ENCODE data around the gene SRD5A1.

Gene SRD5A1

DNA sequence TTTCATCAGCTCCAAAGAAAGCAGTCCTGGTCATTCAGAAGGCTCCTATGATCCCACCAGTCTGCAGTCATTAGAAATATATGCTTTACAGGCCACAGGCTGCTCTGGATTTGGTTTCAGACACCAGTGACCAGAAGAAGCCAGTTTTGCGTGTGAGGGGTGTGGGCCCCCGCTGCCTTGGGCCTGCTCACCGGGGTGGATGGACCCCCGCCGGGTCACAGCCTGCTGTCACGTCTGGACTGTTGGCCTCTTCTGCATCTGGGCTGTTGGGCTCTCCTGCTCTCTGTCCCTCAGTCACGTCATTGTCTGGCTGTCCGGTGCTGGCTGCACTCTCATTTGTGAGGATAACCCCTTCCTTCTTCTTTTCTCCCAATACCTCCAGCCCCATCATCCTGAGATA lies 33.5 kb upstream of the SRD5A1 start:
- Histone ChIP-seq H3K27me3 (ENCODE audit: insufficient read depth, poor library complexity, severe bottlenecking) (no peaks in the 10 kb centered on the region), H3K27ac (replicated peaks) (no peak overlapping the region), H3K4me3 (replicated peaks; ENCODE audit: insufficient read depth, low read length) (no peak overlapping the region)
- DNase-seq (ENCODE audit: low read depth in 1 of 2, low spot score in 1 of 2): no peak
- TF ChIP-seq, protein P1, sequence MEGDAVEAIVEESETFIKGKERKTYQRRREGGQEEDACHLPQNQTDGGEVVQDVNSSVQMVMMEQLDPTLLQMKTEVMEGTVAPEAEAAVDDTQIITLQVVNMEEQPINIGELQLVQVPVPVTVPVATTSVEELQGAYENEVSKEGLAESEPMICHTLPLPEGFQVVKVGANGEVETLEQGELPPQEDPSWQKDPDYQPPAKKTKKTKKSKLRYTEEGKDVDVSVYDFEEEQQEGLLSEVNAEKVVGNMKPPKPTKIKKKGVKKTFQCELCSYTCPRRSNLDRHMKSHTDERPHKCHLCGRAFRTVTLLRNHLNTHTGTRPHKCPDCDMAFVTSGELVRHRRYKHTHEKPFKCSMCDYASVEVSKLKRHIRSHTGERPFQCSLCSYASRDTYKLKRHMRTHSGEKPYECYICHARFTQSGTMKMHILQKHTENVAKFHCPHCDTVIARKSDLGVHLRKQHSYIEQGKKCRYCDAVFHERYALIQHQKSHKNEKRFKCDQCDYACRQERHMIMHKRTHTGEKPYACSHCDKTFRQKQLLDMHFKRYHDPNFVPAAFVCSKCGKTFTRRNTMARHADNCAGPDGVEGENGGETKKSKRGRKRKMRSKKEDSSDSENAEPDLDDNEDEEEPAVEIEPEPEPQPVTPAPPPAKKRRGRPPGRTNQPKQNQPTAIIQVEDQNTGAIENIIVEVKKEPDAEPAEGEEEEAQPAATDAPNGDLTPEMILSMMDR (IDR thresholded peaks at IDR 0.05; ENCODE audit: insufficient read depth, low read length): no peak
- TF ChIP-seq GABPA (IDR thresholded peaks at IDR 0.05; ENCODE audit: low read depth): no peak

DNA sequence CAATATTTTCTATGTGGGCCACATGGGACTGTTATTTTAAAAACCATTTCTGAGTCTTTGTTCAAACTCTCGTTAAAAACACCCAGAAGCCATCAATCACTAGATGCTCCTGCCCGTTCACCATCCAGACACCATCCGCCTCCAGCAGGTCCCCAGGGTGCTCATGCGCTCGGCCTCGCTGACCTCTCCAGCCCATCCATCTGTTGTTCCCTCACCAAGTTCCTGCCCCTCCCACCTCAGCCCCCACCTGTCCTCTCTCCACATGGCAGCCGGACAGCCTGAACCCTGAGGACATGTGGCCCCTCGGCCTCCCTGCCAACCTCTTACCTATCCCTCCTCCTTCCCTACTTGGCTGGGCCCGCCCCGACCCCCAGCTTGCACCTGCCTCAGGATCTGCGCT lies 32.0 kb upstream of the SRD5A1 start:
- H3K27me3 ChIP-seq (ENCODE audit: insufficient read depth, poor library complexity, severe bottlenecking): no peaks in the 10 kb centered on the region
- DNase-seq (ENCODE audit: low read depth in 1 of 2, low spot score in 1 of 2): no peak
- TF ChIP-seq GABPA (IDR thresholded peaks at IDR 0.05; ENCODE audit: low read depth) (no peak), POLR2AphosphoS5 (IDR thresholded peaks at IDR 0.05; ENCODE audit: low read depth) (no peak)
- TF ChIP-seq, protein P2, sequence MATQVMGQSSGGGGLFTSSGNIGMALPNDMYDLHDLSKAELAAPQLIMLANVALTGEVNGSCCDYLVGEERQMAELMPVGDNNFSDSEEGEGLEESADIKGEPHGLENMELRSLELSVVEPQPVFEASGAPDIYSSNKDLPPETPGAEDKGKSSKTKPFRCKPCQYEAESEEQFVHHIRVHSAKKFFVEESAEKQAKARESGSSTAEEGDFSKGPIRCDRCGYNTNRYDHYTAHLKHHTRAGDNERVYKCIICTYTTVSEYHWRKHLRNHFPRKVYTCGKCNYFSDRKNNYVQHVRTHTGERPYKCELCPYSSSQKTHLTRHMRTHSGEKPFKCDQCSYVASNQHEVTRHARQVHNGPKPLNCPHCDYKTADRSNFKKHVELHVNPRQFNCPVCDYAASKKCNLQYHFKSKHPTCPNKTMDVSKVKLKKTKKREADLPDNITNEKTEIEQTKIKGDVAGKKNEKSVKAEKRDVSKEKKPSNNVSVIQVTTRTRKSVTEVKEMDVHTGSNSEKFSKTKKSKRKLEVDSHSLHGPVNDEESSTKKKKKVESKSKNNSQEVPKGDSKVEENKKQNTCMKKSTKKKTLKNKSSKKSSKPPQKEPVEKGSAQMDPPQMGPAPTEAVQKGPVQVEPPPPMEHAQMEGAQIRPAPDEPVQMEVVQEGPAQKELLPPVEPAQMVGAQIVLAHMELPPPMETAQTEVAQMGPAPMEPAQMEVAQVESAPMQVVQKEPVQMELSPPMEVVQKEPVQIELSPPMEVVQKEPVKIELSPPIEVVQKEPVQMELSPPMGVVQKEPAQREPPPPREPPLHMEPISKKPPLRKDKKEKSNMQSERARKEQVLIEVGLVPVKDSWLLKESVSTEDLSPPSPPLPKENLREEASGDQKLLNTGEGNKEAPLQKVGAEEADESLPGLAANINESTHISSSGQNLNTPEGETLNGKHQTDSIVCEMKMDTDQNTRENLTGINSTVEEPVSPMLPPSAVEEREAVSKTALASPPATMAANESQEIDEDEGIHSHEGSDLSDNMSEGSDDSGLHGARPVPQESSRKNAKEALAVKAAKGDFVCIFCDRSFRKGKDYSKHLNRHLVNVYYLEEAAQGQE (IDR thresholded peaks at IDR 0.05; ENCODE audit: insufficient replicate concordance, low read depth): no peak
- TF ChIP-seq, protein P1 (IDR thresholded peaks at IDR 0.05; ENCODE audit: insufficient read depth, low read length): no peak

DNA sequence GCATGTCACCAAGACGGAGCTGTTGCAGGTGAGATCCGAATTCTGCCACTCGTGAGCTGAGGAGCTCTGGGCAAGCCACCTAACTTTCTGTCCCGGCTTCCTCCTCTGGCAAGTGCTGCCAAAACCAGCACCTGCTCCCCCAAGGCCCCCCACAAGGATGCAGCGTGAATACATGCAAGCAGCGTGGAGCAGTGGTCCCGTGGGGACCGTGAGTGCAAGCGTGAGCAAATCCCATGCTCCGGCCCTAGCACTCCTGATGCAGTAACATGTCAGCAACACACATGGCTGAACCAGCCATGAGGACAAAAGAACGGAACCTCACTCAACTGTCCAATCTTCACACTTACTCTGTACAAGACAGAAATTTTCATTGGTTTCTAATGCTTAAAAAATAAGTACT lies 31.4 kb upstream of the SRD5A1 start:
- Histone ChIP-seq H3K27me3 (ENCODE audit: insufficient read depth, poor library complexity, severe bottlenecking) (no peaks in the 10 kb centered on the region), H3K4me3 (replicated peaks; ENCODE audit: insufficient read depth, low read length) (no peak overlapping the region), H3K27ac (replicated peaks) (no peak overlapping the region)
- TF ChIP-seq, protein P1 (IDR thresholded peaks at IDR 0.05; ENCODE audit: insufficient read depth, low read length): no peak
- TF ChIP-seq, protein P2 (IDR thresholded peaks at IDR 0.05; ENCODE audit: insufficient replicate concordance, low read depth): no peak
- TF ChIP-seq GABPA (IDR thresholded peaks at IDR 0.05; ENCODE audit: low read depth) (no peak), SPI1 (IDR thresholded peaks at IDR 0.05; ENCODE audit: borderline replicate concordance, low read depth) (no peak), POLR2AphosphoS5 (IDR thresholded peaks at IDR 0.05; ENCODE audit: low read depth) (no peak)
- DNase-seq (ENCODE audit: low read depth in 1 of 2, low spot score in 1 of 2): no peak

More for the DNA sequence above, 32.0 kb upstream of the SRD5A1 start:
- H3K27ac ChIP-seq (replicated peaks): no peak overlapping the region
- H3K4me3 ChIP-seq (replicated peaks; ENCODE audit: insufficient read depth, low read length): no peak overlapping the region

DNA sequence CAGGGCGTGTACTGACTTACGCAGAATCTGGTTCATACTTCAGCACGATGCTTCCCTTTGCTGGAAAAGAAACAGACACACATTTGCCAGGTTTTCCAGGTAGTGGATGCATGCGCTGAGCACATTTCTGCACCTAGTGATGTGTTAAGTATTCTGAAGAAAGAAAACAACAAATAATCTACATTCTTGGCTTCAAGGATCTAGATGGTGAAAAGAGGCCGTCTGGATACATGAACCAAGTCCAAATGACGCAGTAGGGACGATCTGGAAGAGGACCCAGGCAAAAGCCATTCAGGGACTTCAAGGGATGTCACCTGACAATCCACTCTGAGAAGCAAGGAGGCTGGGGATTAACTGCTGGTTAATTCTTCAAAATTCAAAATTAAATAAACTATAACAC lies 30.8 kb upstream of the SRD5A1 start:
- H3K27ac ChIP-seq (replicated peaks): no peak overlapping the region
- no peak overlapping the region for H3K4me3 ChIP-seq (replicated peaks; ENCODE audit: insufficient read depth, low read length)
- H3K27me3 ChIP-seq (ENCODE audit: insufficient read depth, poor library complexity, severe bottlenecking): no peaks in the 10 kb centered on the region
- TF ChIP-seq POLR2AphosphoS5 (IDR thresholded peaks at IDR 0.05; ENCODE audit: low read depth): no peak
- TF ChIP-seq, protein P1 (IDR thresholded peaks at IDR 0.05; ENCODE audit: insufficient read depth, low read length): no peak
- TF ChIP-seq SPI1 (IDR thresholded peaks at IDR 0.05; ENCODE audit: borderline replicate concordance, low read depth): no peak
- no peak for TF ChIP-seq GABPA (IDR thresholded peaks at IDR 0.05; ENCODE audit: low read depth)
- TF ChIP-seq, protein P2 (IDR thresholded peaks at IDR 0.05; ENCODE audit: insufficient replicate concordance, low read depth): no peak
- no peak for DNase-seq (ENCODE audit: low read depth in 1 of 2, low spot score in 1 of 2)

Measured in HL-60 (cell line).